G401.6 (cell line): ENCODE results near the gene FNDC10.
"Not testable (repeated sequence)": the region's sequence is repeated elsewhere in the genome, so short reads cannot be mapped to it uniquely, and the experiment has no call there.

ENCODE experiments used
- FAIRE-seq: peaks from 2 replicates; lab custom pipeline; 2012; peaks lifted over from hg19 to GRCh38; lab: Jason Lieb, UNC

FNDC10 gene

GRCh38 chr1:1598720-1599029 is 1.3 kb downstream of the FNDC10 start:
- no peak for FAIRE-seq

DNA sequence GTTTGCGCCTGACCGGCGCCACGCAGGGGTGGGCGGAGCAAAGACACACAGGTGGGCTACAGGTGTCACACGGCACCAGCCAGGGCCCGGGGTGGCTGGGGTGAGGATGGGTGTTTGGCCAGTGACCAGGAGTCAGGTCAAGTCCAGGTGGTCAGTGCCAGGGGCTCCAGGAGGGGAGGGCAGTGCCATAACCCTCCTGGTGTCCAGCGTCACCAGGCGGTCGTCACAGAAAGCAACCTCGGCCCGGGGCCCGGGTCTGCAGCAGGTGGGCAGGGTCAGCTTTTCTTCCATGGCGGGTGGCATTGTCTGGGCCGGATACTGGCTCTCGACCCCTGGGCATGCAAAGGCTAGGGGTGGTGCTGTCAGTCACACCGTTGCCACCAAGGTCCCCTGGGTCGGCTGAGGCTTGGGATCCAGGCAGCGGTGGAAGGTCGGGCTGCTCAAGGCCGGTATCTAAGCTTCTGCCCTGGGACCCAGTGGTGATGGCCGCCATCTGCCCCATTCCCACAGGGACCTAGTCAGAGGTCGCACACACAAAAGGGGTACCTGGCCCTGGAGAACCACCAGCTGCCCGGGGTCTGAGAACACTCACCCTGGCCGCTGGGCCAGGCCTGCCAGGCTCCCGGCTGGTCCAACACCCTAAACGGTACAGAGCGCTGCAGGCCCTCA is 1.8 kb downstream of the FNDC10 start:
- no peak for FAIRE-seq

DNA sequence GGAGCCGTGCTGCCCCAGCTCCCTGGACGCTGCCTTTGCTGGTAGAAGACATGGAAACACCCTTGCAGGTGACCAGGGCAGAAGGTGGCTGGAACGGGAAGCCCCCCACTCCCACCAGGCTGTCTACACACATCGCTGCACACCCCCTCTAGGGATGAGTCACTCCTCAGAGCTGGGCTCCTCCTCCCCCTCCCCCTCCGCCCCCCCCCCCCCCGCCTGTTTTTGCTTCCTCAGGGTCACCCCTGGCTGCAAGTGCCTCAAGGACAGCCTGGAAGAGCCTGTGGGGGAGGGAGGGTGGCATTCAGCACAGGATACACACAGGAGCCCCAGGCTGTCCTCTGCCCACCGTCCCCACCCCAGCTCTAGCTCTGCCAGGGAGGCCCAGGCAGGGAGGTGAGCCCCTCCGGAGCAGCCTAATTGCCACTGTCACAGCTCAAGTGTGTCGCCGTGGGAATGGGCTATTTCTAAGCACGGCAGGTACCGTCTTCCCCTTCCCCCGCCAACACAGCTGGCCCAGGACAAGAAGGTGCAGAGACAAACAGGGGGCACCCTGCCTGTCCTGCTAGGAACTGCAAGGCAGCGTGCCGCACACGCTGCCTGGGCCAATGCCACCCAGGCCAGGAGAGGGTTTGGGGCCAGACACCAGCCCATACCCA is 2.5 kb downstream of the FNDC10 start:
- no peak for FAIRE-seq

DNA sequence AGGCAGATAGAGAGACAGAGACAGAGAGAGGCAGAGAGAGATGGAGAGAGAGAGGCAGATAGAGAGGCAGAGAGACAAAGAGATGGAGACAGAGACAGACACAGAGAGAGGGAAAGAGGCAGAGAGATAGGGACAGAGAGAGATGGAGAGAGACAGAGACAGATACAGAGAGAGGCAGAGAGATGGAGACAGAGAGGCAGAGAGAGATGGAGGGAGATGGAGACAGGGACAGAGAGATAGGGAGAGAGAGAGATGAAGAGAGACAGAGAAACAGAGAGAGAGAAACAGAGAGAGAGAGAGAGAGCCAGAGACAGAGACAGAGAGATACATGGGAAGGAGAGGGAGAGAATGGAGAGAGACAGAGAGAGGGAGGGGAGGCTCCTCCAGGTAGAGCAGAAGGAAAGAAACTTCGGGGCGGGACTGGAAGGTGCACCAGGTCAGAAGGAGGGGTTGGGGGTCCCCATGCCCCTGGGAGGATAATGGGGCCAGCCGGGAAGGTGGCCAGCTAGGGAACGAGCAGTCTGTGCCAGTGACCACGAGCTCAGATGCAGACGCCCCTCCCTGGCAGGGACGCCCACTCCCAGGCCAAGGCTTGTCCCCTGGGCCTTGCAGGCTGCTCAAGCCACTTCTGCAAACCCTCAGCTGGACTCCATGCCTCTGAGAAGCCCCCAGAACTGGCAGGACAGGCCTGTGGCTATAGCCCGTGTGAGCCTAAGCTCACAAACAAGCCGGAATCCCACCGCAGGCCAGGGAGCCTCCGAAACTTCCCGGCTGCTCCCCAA is 3.3 kb downstream of the FNDC10 start:
- no peak for FAIRE-seq

- FAIRE-seq, result not testable (repeated sequence)
Measured at GRCh38 chr1:1595341-1595740, 4.6 kb downstream of the FNDC10 start.

GRCh38 chr1:1594602-1595260 is 5.2 kb downstream of the FNDC10 start:
- no peak for FAIRE-seq

DNA sequence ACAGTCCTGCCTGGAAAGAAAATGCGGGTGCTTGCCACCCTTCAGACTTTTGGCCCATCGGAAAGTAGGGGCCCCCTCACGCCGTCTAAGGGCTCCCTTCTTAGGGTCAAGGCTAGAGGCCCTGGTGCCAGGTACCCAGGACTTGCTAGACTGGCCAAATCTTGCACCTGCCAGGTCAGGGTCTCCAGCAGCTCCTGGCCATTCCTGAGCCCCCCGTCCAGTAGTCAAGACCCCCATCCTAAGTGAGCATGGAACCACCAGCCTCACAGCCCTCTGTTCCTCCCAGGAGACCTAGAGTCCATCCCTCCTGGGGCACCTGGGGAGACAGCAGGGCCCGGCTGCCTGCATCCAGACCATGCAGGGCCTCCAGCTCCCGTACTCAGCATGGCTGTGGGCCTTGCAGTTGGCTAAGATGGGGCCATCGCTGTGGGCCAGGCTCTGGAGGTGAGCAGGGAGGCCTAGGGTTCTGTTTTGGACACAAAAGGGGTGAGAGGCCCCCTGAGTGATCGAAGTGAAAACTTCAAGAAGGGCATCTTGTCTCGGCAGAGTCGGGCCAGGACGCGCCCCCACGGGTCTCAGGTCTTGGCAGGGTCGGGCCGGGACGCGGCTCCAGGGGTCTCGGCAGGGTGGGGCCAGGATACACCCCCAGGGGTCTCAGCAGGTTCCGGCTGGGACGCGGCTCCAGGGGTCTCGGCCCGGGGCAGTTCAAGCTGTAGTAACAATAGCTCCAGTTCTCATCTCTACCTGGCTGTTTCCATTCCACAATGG is 5.9 kb downstream of the FNDC10 start:
- no peak for FAIRE-seq

- FAIRE-seq, result no peak
Measured at GRCh38 chr1:1591452-1591851, 8.5 kb downstream of the FNDC10 start.

GRCh38 chr1:1583347-1584010 is 16.5 kb downstream of the FNDC10 start:
- no peak for FAIRE-seq

DNA sequence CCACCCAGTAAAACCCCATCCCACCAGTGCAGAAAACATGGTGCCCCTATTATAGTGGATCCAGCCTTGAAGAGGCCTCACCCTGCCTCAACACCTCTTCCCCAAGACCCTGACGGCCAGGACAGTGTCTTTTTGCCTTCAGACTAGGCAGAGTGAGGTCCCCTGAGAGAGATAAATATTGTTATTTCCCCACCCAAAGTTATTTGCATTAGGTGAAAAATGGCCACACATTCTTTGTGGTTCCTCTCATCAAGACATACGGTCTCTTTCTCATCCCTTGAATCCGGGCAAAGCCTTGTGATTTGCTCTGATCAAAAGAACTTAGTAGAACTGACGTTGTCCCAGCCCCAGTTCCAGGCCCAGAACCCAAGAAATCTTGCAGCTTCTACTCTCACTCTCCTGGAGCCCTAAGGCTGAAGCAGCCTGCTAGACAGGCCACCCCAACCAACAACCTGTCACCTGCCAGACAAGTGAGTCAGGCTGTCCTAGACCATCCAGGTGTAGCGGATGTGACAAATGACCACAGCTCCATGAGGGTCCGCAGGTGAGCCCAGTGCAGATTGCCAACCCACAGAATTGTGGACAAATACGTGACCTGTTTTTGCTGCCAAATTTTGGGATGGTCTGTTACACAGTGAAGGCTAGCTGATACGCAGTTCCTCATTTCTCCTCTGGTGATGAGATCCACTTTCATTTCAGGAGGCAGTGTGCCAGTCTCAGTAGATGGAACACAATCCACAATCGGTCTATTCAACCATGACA is 17.2 kb downstream of the FNDC10 start:
- no peak for FAIRE-seq

DNA sequence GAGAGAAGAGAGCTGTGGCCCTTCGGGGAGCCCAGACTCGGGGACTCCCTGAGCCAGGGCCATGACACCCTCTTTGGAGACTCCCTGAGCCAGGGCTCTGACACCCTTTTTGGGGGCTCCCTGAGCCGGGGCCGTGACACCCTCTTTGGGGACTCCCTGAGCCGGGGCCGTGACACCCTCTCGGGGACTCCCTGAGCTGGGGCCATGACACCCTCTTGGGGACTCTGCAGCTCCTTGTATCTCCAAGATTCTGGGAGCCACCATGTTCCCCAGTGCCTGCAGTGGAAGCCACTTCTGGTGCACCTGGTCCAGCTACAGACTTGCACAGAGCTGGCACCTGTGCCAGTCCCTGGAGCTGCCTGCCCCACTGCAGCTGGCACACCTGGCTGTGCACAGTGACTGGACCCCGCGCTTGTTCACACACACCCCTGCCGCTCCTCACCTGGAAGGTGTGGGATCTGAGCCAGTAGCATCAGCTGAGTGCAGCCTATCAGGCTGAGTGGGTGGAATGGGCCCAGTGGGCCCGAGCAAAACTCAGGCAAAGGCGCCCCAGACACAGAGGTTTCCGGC is 21.5 kb downstream of the FNDC10 start:
- no peak for FAIRE-seq

GRCh38 chr1:1577367-1578011 is 22.4 kb downstream of the FNDC10 start:
- FAIRE-seq, result no peak

GRCh38 chr1:1574721-1575537 is 25.0 kb downstream of the FNDC10 start, which contains the start of gene SSU72:
Gene SSU72, minus strand, starts transcription at chr1:1574863. Its CDS starts 306 bp downstream, at chr1:1574557.
- no peak for FAIRE-seq

- FAIRE-seq, result no peak
Measured at GRCh38 chr1:1573843-1574720, 25.9 kb downstream of the FNDC10 start.

- no peak for FAIRE-seq
Measured at GRCh38 chr1:1569341-1569740, 30.6 kb downstream of the FNDC10 start.

DNA sequence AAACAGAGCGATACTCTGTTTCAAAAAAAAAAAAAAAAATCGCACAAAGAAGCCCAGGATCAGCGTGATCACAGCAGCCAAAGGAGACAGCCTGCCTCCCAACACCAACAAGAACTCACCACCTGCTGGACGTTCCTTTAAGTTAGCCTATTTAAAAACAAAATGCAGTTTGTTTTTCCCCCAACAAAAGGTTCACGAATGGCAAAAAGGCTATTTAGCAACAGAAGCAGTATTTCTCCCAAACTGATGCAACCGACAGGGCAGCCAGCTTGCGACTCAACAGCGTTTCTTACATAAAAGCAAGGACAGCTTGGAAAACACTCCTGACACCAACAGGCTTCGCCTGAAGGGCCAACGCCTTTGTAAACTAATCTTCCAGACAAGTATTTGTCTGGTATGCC is 32.0 kb downstream of the FNDC10 start:
- FAIRE-seq, result no peak

GRCh38 chr1:1567152-1567875 is 32.6 kb downstream of the FNDC10 start:
- FAIRE-seq, result no peak
